Central memory CD8-positive, alpha-beta T cell (primary cell): ENCODE measurements around the gene NOC4L.
A peak's percentile ranks its signal among the peaks of the same experiment; 100 is the strongest.

Source experiments
- ATAC-seq: fragments of 150-1000 bp; cut with Tn5 transposase; replicated peaks from 2 replicates; pipeline ENCODE4 v1.10.0; 2022; ENCODE audit warnings: mild to moderate bottlenecking, moderate FRiP score, moderate number of reproducible peaks; ENCODE audit not compliant: poor library complexity, severe bottlenecking; ENCODE audit errors: extremely low read depth
- DNase-seq, 2 donors: peaks; one replicate each; pipeline ENCODE4 v3.0.0; 2021; ENCODE audit warnings: low spot score in 2 of 2
- H3K27ac Mint-ChIP-seq: one replicate; pipeline ENCODE4 v1.8.0; 2022; ENCODE audit warnings: low read depth, mild to moderate bottlenecking, moderate library complexity, mixed read lengths
- H3K27me3 Mint-ChIP-seq: one replicate; pipeline ENCODE4 v1.8.0; 2022; ENCODE audit warnings: mixed read lengths
- H3K36me3 Mint-ChIP-seq: one replicate; pipeline ENCODE4 v1.8.0; 2022; ENCODE audit warnings: mild to moderate bottlenecking, moderate library complexity, mixed read lengths; ENCODE audit not compliant: insufficient read depth
- H3K4me1 Mint-ChIP-seq: one replicate; pipeline ENCODE4 v1.8.0; 2022; ENCODE audit warnings: mixed read lengths
- H3K4me3 Mint-ChIP-seq: one replicate; pipeline ENCODE4 v1.8.0; 2022; ENCODE audit warnings: mild to moderate bottlenecking, moderate library complexity, mixed read lengths
- H3K9me3 Mint-ChIP-seq: one replicate; pipeline ENCODE4 v1.8.0; 2022; ENCODE audit warnings: mixed read lengths

NOC4L gene

GRCh38 chr12:132174015-132174838 lies 30.0 kb downstream of the NOC4L start:
- Mint-ChIP-seq H3K4me1 (peaks cover 14% of the 10 kb centered on the region), H3K9me3 (no peaks in the 10 kb centered on the region), H3K27ac (no peak overlapping the region), H3K27me3 (peaks cover 23% of the 10 kb centered on the region), H3K4me3 (no peak overlapping the region), H3K36me3 (peaks cover 2% of the 10 kb centered on the region)
- DNase-seq (no peak), ATAC-seq (no peak)

GRCh38 chr12:132174839-132175490 lies 30.7 kb downstream of the NOC4L start:
- Mint-ChIP-seq H3K27me3 (peaks cover 23% of the 10 kb centered on the region), H3K4me1 (peaks cover 16% of the 10 kb centered on the region), H3K27ac (no peak overlapping the region), H3K4me3 (no peak overlapping the region), H3K9me3 (no peaks in the 10 kb centered on the region), H3K36me3 (peaks cover 2% of the 10 kb centered on the region)
- DNase-seq (no peak), ATAC-seq (no peak)

DNA sequence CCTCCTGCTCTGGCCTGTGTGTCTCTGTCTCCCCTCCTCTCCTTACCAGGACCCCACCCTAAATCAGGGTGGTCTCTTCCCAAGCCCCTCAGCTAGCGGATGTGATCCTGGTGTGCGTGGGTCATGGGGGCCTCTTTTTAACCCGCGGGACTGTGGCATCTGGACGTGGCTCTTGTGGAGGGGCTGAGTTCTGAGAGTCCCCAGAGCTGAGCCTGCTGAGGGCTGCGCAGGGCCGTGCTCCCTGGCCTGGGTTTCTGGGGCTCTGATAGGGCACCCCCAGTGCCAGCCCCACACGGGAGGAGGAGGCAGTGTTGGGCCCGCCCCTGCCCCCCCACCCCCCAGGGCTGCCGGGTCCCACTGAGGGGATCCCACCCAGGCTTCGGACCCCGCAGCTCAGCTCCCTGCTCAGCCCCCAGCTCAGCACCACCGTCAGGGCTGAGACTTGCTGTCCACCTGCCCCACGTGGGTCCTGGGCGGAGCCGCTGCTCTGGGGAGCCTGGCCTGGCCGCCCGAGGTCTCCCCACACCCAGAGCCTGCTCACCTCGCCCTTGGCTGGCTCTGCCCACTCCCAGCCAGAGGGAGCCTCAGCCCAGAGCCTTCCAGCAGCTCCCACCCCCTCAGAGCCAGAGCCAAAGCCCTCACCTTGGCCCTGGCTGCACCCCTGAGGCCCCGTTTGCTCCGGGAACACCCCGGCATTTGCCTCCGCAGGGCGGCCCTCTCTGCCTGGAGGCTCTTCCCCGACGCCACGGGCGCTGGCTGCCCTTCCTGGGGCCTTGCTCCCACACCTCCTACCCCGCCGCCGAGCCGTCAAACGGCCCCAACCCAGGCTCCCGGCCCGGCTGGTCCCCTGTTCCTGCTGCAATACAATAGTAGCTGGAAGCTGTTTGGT lies 31.5 kb downstream of the NOC4L start:
- ATAC-seq (no peak), DNase-seq (no peak)
- Mint-ChIP-seq H3K27me3 (peaks cover 23% of the 10 kb centered on the region), H3K27ac (no peak overlapping the region), H3K4me1 (peaks cover 16% of the 10 kb centered on the region), H3K4me3 (no peak overlapping the region), H3K36me3 (peaks cover 2% of the 10 kb centered on the region), H3K9me3 (no peaks in the 10 kb centered on the region)

DNA sequence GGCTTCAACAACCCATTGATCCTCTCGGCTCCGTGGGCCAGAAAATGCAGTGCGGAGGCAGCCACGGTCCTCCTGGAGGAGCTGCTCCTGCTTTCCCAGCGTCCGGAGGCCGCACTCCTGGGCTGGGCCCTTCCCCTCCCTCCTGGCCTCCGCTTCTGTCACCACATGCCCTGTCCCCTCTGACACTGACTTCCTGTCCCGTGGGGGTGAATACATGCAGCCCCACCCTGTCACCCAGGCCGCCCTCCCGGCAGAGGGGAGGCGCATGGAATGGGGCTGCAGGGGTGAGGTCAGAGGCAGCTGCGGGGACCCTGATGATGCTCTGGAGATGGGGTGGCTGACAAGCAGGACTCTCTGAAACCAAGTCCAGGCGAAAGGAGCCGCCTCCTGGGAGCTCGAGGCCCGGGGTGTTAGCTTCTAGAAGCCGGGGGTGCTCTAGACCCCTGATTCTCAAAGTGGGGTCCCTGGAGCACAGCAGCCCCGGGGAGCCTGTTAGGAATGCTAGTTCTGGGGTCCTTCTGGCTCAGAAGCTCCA lies 32.2 kb downstream of the NOC4L start:
- Mint-ChIP-seq H3K36me3 (peaks cover 2% of the 10 kb centered on the region), H3K27ac (no peak overlapping the region), H3K27me3 (peaks cover 23% of the 10 kb centered on the region), H3K4me1 (peaks cover 16% of the 10 kb centered on the region), H3K9me3 (no peaks in the 10 kb centered on the region), H3K4me3 (no peak overlapping the region)
- DNase-seq, result no peak
- ATAC-seq, result no peak

GRCh38 chr12:132176920-132177551 lies 32.8 kb downstream of the NOC4L start:
- DNase-seq, result no peak
- Mint-ChIP-seq H3K4me3 (no peak overlapping the region), H3K27me3 (peaks cover 23% of the 10 kb centered on the region)

DNA sequence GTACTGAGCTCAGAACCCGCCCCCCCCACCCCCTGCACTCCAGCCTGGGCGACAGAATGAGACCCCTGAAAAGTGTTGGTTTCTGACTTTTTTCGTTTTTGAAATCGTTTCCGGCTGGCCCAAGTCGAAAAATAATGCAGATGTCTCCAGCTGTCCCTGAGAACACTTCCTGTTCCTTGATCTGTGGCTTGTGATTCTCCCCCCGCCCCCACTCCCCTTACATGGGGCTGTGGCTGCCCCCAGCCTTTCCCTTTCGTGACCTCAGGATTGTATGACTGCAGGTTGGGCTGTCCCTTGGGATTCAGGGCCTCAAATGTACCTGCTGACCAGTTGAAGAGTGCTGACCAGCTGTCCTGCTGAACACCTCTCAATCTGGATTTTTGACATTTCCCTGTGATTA lies 34.1 kb downstream of the NOC4L start:
- ATAC-seq, result no peak

More at GRCh38 chr12:132176920-132177551, 32.8 kb downstream of the NOC4L start:
- H3K4me1 Mint-ChIP-seq, result peaks cover 16% of the 10 kb centered on the region
- H3K9me3 Mint-ChIP-seq, result no peaks in the 10 kb centered on the region
- peaks cover 2% of the 10 kb centered on the region for H3K36me3 Mint-ChIP-seq
- no peak overlapping the region for H3K27ac Mint-ChIP-seq
- ATAC-seq, result no peak

DNA sequence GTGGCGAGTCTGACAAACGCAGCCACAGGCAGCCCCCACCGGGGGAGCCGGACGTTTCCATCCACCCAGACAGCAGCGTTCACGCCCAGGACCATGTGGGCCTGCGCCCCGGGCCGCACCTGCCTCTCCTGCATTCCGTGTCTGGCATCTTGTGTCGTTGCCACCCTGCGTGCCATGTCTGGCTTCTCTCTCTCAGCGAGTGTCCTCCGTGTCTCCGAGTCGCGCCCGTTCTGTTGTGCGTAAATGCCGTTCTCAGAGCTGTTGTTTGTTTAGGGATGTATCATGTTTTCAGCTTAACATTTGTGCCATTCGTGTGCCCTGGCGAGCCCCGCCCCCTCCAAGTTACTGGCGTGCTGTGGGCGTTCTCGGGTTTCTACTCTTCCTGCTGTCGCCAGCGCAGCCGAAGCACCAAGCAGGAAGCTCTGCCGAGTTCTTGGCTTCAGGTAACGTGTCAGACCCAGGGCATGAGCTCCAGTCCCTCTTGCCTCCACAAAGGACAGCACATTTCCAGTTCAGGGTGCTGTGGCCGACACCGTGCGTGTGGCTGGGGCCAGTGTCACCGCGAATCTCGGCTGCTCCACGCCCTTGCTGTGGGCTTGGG lies 34.6 kb downstream of the NOC4L start:
- peaks cover 10% of the 10 kb centered on the region for H3K27me3 Mint-ChIP-seq
- no peak overlapping the region for H3K27ac Mint-ChIP-seq
- H3K4me3 Mint-ChIP-seq, result peak overlapping the region; percentile 72
- no peaks in the 10 kb centered on the region for H3K9me3 Mint-ChIP-seq
- DNase-seq (no peak), ATAC-seq (peak; percentile 40)
- peaks cover 8% of the 10 kb centered on the region for H3K4me1 Mint-ChIP-seq
- H3K36me3 Mint-ChIP-seq, result peaks cover 4% of the 10 kb centered on the region

More for the DNA sequence above, 34.1 kb downstream of the NOC4L start:
- Mint-ChIP-seq H3K4me3 (peak overlapping the region; percentile 72), H3K27me3 (peaks cover 14% of the 10 kb centered on the region), H3K9me3 (no peaks in the 10 kb centered on the region), H3K36me3 (peaks cover 2% of the 10 kb centered on the region), H3K4me1 (peaks cover 9% of the 10 kb centered on the region), H3K27ac (no peak overlapping the region)
- no peak for DNase-seq

- ATAC-seq, result no peak
Observed at GRCh38 chr12:132179431-132180362, 35.4 kb downstream of the NOC4L start.

GRCh38 chr12:132180648-132181546 lies 36.6 kb downstream of the NOC4L start:
- H3K9me3 Mint-ChIP-seq, result peaks cover 6% of the 10 kb centered on the region
- peaks cover 10% of the 10 kb centered on the region for H3K27me3 Mint-ChIP-seq
- no peak overlapping the region for H3K4me3 Mint-ChIP-seq
- no peak overlapping the region for H3K27ac Mint-ChIP-seq
- no peak for DNase-seq
- peaks cover 6% of the 10 kb centered on the region for H3K36me3 Mint-ChIP-seq
- peaks cover 13% of the 10 kb centered on the region for H3K4me1 Mint-ChIP-seq
- ATAC-seq, result no peak

More at GRCh38 chr12:132179431-132180362, 35.4 kb downstream of the NOC4L start:
- DNase-seq, result no peak
- Mint-ChIP-seq H3K27me3 (peaks cover 10% of the 10 kb centered on the region), H3K4me1 (peaks cover 8% of the 10 kb centered on the region), H3K9me3 (peaks cover 6% of the 10 kb centered on the region), H3K36me3 (peaks cover 6% of the 10 kb centered on the region), H3K4me3 (no peak overlapping the region), H3K27ac (no peak overlapping the region)

DNA sequence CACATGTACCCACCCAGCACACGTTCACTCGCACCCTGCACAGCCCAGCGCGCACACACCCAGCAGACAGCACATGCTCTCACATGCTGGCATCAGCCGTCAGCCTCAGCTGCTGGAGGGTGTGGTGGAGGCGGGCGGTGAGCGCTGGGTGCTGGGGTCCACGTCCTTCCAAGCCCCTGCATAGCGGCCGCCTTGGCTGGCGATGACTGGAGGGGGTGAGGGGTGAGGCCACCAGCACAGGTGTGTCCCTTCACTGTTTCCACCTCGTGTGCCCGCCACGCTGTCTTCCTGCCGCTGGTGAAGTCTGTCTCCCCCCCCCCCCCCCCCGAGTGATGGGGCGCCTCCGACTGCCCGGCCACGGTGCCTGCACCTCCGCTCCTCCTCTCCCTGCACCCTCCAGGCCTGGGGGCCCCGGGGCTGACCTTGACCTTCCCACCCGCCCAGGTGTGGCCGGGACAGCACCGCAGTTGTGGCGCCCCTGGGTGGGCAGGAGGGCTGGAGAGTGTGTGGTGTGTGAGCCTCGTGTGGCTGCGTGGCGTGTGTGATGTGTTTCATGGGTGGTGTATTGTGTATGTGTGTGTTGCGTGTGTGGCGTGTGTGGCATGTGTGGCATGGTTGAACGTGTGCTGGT lies 37.4 kb downstream of the NOC4L start:
- no peak for DNase-seq
- H3K9me3 Mint-ChIP-seq, result peaks cover 6% of the 10 kb centered on the region
- peaks cover 6% of the 10 kb centered on the region for H3K36me3 Mint-ChIP-seq
- no peak overlapping the region for H3K4me3 Mint-ChIP-seq
- H3K27me3 Mint-ChIP-seq, result peaks cover 5% of the 10 kb centered on the region
- H3K4me1 Mint-ChIP-seq, result peaks cover 21% of the 10 kb centered on the region
- H3K27ac Mint-ChIP-seq, result no peak overlapping the region
- no peak for ATAC-seq
